NCI-H524 treated with DMSO at 0.1 percent for 48 hours (cell line): ENCODE measurements around the gene EXO5.
"Not testable (repeated sequence)": the region's sequence is repeated elsewhere in the genome, so short reads cannot be mapped to it uniquely, and the experiment has no call there.

Experiments used
- DNase-seq: peaks from one replicate; lab custom pipeline; 2025; lab: John Stamatoyannopoulos, UW

EXO5 gene

DNA sequence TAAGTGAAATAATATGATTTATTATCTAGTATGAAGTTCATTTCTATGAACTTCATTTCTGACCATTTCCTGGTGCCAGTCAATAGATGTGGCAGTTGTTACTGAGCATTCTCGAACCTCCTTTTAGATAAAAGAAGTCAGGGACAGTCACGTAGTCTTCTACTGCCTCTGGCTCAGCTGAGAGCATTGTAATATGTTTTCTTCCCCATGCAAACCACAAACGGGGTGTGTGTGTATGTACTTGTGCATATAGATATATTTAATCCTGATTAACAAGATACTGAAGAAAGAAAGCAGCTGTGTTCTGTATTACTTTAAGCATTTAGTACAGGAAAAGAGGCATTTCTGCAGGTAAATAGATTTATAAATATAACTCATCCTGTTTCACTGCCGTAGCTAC, 44.5 kb downstream of the EXO5 start:
- DNase-seq = no peak

DNA sequence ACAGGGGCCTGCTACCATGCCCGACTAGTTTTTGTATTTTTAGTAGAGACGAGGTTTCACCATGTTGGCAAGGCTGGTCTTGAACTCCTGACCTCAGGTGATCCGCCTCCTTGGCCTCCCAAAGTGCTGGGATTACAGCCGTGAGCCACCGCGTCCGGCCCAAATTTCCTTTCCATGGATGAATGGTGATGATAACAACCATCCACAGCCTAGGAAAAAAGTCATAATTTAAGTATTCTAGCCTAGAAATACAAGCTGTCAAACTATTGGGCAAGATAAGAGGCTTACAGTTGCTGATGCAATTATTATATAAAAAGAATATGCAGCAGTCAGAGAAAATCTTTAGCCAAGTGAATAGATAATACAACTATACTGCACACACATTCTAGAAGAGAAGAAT, 46.2 kb downstream of the EXO5 start:
- not testable (repeated sequence) for DNase-seq

DNA sequence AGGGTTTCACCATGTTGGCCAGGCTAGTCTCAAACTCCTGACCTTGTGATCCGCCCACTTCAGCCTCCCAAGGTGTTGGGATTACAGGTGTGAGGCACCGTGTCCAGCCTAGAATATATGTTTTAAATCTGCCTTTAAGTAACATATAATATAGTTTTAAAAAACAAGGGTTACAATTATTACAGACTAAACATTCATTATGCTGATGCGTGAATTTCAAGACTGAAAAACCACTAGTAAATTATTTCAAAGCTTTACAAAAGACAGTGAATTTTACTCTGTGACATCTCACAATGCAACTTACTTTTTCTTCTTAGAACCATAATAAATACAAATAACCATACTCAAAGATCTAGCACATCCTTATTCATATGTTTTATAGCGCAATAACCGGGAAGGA, 47.6 kb downstream of the EXO5 start:
- DNase-seq = no peak

DNA sequence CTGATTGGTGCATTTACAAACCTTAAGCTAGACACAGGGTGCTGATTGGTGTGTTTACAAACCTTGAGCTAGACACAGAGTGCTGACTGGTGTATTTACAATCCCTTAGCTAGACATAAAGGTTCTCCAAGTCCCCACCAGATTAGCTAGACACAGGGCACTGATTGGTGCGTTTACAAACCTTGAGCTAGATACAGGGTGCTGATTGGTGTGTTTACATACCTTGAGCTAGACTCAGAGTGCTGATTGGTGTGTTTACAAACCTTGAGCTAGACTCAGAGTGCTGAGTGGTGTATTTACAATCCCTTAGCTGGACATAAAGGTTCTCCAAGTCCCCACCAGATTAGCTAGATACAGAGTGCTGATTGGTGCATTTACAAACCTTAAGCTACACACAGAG, 49.7 kb downstream of the EXO5 start:
- not testable (repeated sequence) for DNase-seq

DNA sequence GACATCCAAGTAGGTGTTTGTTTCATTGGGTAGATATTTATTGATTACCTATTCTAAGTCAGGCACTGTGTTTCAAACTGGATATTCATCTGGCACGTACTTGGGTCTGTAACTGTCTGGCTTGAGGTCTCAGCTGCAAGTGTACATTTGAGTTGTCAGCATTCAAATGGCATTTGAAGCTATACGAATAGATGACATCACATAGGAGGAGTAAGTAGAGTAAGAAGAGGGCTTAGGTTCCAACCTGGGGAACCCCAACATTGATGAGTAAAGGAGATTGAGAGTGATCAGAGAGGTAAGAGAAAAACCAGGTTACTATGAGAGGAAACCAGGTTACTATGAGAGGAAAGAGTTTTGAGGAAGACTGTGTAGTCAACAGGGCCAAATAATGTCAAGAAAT, 53.6 kb downstream of the EXO5 start:
- no peak for DNase-seq

DNA sequence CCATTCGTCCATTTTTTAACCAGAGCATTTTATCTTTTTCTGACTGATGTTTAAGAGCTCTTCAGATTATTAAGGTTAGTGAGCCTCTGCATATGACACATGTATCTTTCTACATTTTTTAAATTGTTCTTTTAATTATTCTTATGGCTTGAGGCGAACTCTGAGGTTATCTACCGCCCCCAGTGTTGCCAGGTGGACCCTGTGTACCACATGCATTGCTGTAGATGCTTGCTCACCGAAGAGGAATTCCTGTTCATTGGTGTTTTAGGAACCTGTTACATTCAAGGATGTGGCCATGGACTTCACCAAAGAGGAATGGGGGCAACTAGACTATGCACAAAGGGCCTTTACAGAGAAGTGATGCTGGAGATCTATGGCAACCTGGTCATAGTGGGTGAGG, 54.7 kb downstream of the EXO5 start:
- DNase-seq = no peak

DNA sequence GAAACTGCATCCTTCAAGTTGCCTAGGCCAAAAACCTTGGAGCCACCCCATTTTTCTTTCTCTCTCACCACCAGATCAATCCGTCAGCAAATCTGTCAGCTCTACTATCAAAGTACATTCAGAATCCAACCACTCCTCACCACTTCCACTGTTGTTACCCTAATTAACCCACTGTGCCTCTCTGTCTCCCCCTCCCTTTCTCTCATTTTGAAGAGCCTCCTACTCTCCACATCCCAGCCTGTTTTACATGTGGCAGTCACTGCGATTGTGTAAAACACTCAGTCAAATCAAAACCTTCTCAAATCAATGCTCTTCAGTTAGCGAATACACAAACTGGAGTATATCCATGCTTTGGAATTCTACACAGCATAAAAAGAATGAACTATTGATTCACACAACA, 55.9 kb downstream of the EXO5 start:
- no peak for DNase-seq

DNA sequence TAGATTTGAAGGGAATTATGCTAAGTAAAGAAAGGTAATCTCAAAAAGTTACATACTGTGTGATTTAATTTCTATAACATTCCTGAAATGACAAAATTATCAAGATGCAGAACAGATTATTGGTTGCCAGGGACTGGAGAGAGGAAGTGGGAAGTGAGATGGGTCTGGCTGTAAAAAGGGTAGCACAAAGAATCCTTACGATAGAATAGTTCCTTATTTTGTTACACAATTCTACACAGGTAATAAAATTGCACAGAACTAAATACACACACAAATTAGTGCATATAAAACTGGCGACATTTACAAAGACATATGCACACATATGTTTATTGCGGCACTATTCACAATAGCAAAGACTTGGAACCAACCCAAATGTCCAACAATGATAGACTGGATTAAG, 56.3 kb downstream of the EXO5 start:
- DNase-seq = no peak
